ENCODE results near the gene SPDL1. TPM values are rescaled to one million over a fixed set of nuclear protein-coding genes. Genes with fewer than 3 reads are reported as not detected.

The SPDL1 gene
- total and polyA plus RNA-seq, 2 of the 4 experiments (the other 2 are of a cell fraction) = 18.8 to 29.4 TPM

GRCh38 chr5:169574134-169574646 lies 9.4 kb upstream of the SPDL1 start:
- dilution Hi-C loops (cut with HindIII; ENCODE audit: low sequenced_read_pairs, unreplicated experiment) = no loop called here
- Histone ChIP-seq H3K18ac (ENCODE audit: low read depth, low read length) (no peak overlapping the region), H3K9me1 (ENCODE audit: insufficient read depth, low read length) (no peaks in the 10 kb centered on the region), H3K9me3 (ENCODE audit: control insufficient read depth, insufficient read depth, low read length) (no peaks in the 10 kb centered on the region), H4K20me1 (ENCODE audit: insufficient read depth, low read length) (no peaks in the 10 kb centered on the region), H3K4me1 (ENCODE audit: control insufficient read depth, insufficient read depth, low read length) (peaks cover 2% of the 10 kb centered on the region; the same call in 1 of the 2 replicates), H3K23ac (ENCODE audit: low read depth, low read length) (no peak overlapping the region), H2BK20ac (ENCODE audit: low read depth, low read length) (no peak overlapping the region), H3K36me3 (ENCODE audit: control insufficient read depth, insufficient read depth, low read length) (no peaks in the 10 kb centered on the region), H3K56ac (ENCODE audit: extremely low read depth, insufficient read depth, low read length) (no peak overlapping the region), H3K27ac (ENCODE audit: insufficient read depth, low read length) (no peak overlapping the region), H4K91ac (ENCODE audit: insufficient read depth, low read depth, low read length) (no peak overlapping the region), H2AK9ac (replicated peaks; ENCODE audit: low read depth, low read length, poor library complexity) (no peak overlapping the region), H2BK15ac (ENCODE audit: low read depth, low read length) (no peak overlapping the region), H4K8ac (ENCODE audit: low read depth in 2 of 2, low read length in 2 of 2) (no peak overlapping the region), H3K4me3 (ENCODE audit: insufficient read depth, low read depth, low read length) (no peak overlapping the region), H3K27me3 (ENCODE audit: control insufficient read depth, insufficient read depth, low read length) (peaks cover 12% of the 10 kb centered on the region), H2BK5ac (ENCODE audit: low read depth, low read length, poor library complexity, severe bottlenecking) (no peak overlapping the region), H3K9ac (ENCODE audit: low read depth, low read length) (no peak overlapping the region), H3K79me1 (ENCODE audit: low read depth in 1 of 2, low read length in 2 of 2) (no peaks in the 10 kb centered on the region), H4K5ac (ENCODE audit: low read depth, low read length) (no peak overlapping the region), H2BK120ac (ENCODE audit: low read depth, low read length) (no peak overlapping the region), H3K4me2 (ENCODE audit: low read depth, low read length) (no peak overlapping the region), H3K14ac (replicated peaks; ENCODE audit: low read depth, low read length) (no peak overlapping the region), H3K4ac (ENCODE audit: low read depth, low read length) (no peak overlapping the region), H2AFZ (replicated peaks; ENCODE audit: low read length, poor library complexity) (no peak overlapping the region), H2AK5ac (ENCODE audit: low read depth, low read length) (no peak overlapping the region)
- POLR2A ChIA-PET (ENCODE audit: unreplicated experiment) = no interaction called here
- DNase-seq (no peak), ATAC-seq (ENCODE audit: low read depth) (no peak)
- in situ Hi-C loops (cut with MboI; ENCODE audit: low sequenced_read_pairs) = loop anchor here (25.0 kb wide), 1 partner anchor 887 kb away; no protein-coding TSS in a partner anchor
- 100% methylated on average over 1 of the region's 5 CpGs; no CpG with 5 or more reads in 1 of the 2 experiments for WGBS, 2 experiments (ENCODE audit: extremely low coverage in 2 of 2, insufficient read length in 1 of 2)
- CTCF ChIA-PET = no interaction called here
- intact Hi-C loops (cut with micrococcal nuclease) = loop anchor here (10.0 kb wide), 1 partner anchor 259 kb away; no protein-coding TSS in a partner anchor
- BruUV-seq (replicated peaks) = no TSS peak
- no peak for TF ChIP-seq MXI1 (IDR thresholded peaks at IDR 0.05; ENCODE audit: borderline replicate concordance, low read depth, low read length)
- no peak for TF ChIP-seq RFX5 (IDR thresholded peaks at IDR 0.05; ENCODE audit: low read depth, low read length)
- TF ChIP-seq, protein P1, sequence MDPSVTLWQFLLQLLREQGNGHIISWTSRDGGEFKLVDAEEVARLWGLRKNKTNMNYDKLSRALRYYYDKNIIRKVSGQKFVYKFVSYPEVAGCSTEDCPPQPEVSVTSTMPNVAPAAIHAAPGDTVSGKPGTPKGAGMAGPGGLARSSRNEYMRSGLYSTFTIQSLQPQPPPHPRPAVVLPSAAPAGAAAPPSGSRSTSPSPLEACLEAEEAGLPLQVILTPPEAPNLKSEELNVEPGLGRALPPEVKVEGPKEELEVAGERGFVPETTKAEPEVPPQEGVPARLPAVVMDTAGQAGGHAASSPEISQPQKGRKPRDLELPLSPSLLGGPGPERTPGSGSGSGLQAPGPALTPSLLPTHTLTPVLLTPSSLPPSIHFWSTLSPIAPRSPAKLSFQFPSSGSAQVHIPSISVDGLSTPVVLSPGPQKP (IDR thresholded peaks at IDR 0.05; ENCODE audit: borderline replicate concordance, low read depth, low read length) = no peak
- TF ChIP-seq MAZ (IDR thresholded peaks at IDR 0.05; ENCODE audit: borderline replicate concordance, low read depth, low read length) = no peak

All from IMR-90 (cell line).